ENCODE data around the gene CHCHD2.
"Not testable (repeated sequence)": the region's sequence is repeated elsewhere in the genome, so short reads cannot be mapped to it uniquely, and the experiment has no call there.

The CHCHD2 gene

GRCh38 chr7:56081626-56082340 is 24.5 kb downstream of the CHCHD2 start:
- no peak for DNase-seq

- not testable (repeated sequence) for DNase-seq
Observed at GRCh38 chr7:56080726-56081435, 25.4 kb downstream of the CHCHD2 start.

- DNase-seq: peak; percentile 59
Observed at GRCh38 chr7:56079450-56080185, 26.7 kb downstream of the CHCHD2 start.

GRCh38 chr7:56078196-56078595 is 28.1 kb downstream of the CHCHD2 start:
- no peak for DNase-seq

GRCh38 chr7:56077681-56078080 is 28.6 kb downstream of the CHCHD2 start:
- no peak for DNase-seq

GRCh38 chr7:56074371-56074791 is 31.9 kb downstream of the CHCHD2 start:
- peak; percentile 88 for DNase-seq

- DNase-seq: not testable (repeated sequence)
Observed at GRCh38 chr7:56066376-56066775, 39.9 kb downstream of the CHCHD2 start.

- DNase-seq: peak; percentile 95
Observed at GRCh38 chr7:56063882-56064625, 42.2 kb downstream of the CHCHD2 start, which contains the start of gene SUMF2. Gene SUMF2 (plus strand): TSS chr7:56064286. CDS start chr7:56064312, 26 bp downstream.

GRCh38 chr7:56063500-56063881 is 42.8 kb downstream of the CHCHD2 start:
- DNase-seq: no peak

- DNase-seq: no peak
Observed at GRCh38 chr7:56062382-56062781, 43.9 kb downstream of the CHCHD2 start.

- no peak for DNase-seq
Observed at GRCh38 chr7:56053993-56054392, 52.3 kb downstream of the CHCHD2 start.

GRCh38 chr7:56053379-56053778 is 52.9 kb downstream of the CHCHD2 start:
- DNase-seq: no peak
